Psoas muscle (tissue), 8 donors: Measurements from ENCODE around the gene PIR. TPM values are rescaled to one million over a fixed set of nuclear protein-coding genes. Genes with fewer than 3 reads are reported as not detected.

ENCODE experiments used
- ATAC-seq, 4 donors: fragments of 200-7000 bp; cut with Tn5 transposase; one replicate each; pipeline ENCODE4 v1.9.1; 2020; ENCODE audit warnings: moderate library complexity in 3 of 4, mild to moderate bottlenecking in 2 of 4
- DNase-seq, 2 donors: peaks; one replicate each; pipeline ENCODE4 v3.0.0-alpha.2; 2020
- H3K27ac ChIP-seq: fragments of 200-600 bp; one replicate; pipeline ENCODE4 v1.8.0; 2022
- H3K27me3 ChIP-seq, 3 donors: fragments of 200-600 bp in 1 of 3; one replicate each; pipeline versions ENCODE4 v1.6.1 to v1.8.0; 2013 to 2022; ENCODE audit warnings: low read length in 2 of 3, mild to moderate bottlenecking in 2 of 3, moderate library complexity in 1 of 3; ENCODE audit not compliant: insufficient read depth in 3 of 3
- H3K36me3 ChIP-seq, 2 donors: fragments of 200-600 bp in 1 of 2; one replicate each; pipeline versions ENCODE4 v1.6.1 to v1.8.0; 2013 to 2022; ENCODE audit warnings: low read depth in 1 of 2, mild to moderate bottlenecking in 1 of 2, moderate library complexity in 1 of 2; ENCODE audit not compliant: insufficient read depth in 1 of 2
- H3K4me1 ChIP-seq: fragments of 200-600 bp; one replicate; pipeline ENCODE4 v1.8.0; 2022
- H3K4me3 ChIP-seq: fragments of 200-600 bp; one replicate; pipeline ENCODE4 v1.8.0; 2022; ENCODE audit warnings: mild to moderate bottlenecking
- H3K9me3 ChIP-seq: fragments of 200-600 bp; one replicate; pipeline ENCODE4 v1.8.0; 2022
- WGBS, 3 donors: extraction: QIAGEN DNeasy Blood & Tissue Kit; methylation state at CpG; one replicate each; pipeline versions ENCODE4 v1.1.6 to v1.1.7; 2013; 5-methylcytosine and 5-hydroxymethylcytosine counted together
- intact Hi-C, 2 donors: fragments of 100-400 bp; cut with DNase I; formaldehyde crosslinking; loops; one replicate each; pipeline versions ENCODE4 v1.11.0 to v1.14.2; 2022
- polyA plus RNA-seq, 3 donors: library from polyadenylated mRNA; stranded (reverse); fragments of 200-250 nt; gene quantifications; one replicate each; pipeline ENCODE4 v1.2.3, GENCODE V29; 2013
- total RNA-seq, 4 donors: library from RNA; stranded (reverse); fragmentation: NEBNext Ultra II Directional in 2 of 4; extraction: Animal tissue kit (Norgen Biotek cat#: 25700) in 2 of 4; gene quantifications; one replicate each; pipeline versions ENCODE4 v1.2.1 to v1.2.4, GENCODE V29; 2021 to 2023
- TF ChIP-seq, protein P1 (sequence below): fragments of 200-600 bp; IDR thresholded peaks from one replicate; pipeline ENCODE4 v1.8.0; 2022; ENCODE audit warnings: antibody characterized with exemption
- donor health status: healthy with polysubstance abuse.
- donor health status: DM: no; HTN: no; CAD: no; lungs with moderate emphysema.
- donor health status: Bipolar disorder and iron deficiency.
- donor health status: healthy.
- donor health status: DM: yes; HTN: yes; CAD: no.
- donor health status: DM: no; HTN: no; CAD: no.
- donor health status: DM: no; HTN: no; CAD: no.
- donor health status: DM: yes; HTN: yes; CAD: no.

PIR gene
- total and polyA plus RNA-seq, 7 donors = 9.6 to 25.1 (median 14.3) TPM

DNA sequence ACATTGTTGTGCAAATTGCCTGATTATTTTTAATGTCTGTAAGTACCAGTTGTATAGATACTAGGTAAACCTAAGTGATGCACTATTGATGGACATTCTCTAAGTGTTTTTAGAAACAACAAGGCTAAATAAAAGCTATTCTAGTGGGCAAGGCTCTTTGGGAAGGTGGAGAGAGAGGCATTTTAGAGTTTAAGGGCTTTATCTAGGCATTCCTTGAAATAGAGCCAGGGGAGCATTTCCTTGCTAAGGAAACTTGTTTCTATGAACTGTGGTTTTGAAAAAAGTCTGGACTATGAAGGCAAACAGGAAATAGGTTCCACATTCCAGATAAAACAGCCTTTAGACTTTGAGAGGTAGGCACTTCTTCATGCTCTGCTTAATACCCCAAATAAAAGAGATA is 31.3 kb upstream of the PIR start:
- Histone ChIP-seq H3K27ac (no peak overlapping the region), H3K4me3 (no peak overlapping the region), H3K9me3 (no peaks in the 10 kb centered on the region), H3K27me3 (peaks cover 0 to 10% (median 0%) of the 10 kb centered on the region in 3 donors), H3K36me3 (no peaks in the 10 kb centered on the region), H3K4me1 (no peaks in the 10 kb centered on the region)
- ATAC-seq = no peak
- TF ChIP-seq, protein P1, sequence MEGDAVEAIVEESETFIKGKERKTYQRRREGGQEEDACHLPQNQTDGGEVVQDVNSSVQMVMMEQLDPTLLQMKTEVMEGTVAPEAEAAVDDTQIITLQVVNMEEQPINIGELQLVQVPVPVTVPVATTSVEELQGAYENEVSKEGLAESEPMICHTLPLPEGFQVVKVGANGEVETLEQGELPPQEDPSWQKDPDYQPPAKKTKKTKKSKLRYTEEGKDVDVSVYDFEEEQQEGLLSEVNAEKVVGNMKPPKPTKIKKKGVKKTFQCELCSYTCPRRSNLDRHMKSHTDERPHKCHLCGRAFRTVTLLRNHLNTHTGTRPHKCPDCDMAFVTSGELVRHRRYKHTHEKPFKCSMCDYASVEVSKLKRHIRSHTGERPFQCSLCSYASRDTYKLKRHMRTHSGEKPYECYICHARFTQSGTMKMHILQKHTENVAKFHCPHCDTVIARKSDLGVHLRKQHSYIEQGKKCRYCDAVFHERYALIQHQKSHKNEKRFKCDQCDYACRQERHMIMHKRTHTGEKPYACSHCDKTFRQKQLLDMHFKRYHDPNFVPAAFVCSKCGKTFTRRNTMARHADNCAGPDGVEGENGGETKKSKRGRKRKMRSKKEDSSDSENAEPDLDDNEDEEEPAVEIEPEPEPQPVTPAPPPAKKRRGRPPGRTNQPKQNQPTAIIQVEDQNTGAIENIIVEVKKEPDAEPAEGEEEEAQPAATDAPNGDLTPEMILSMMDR = no peak
- no peak for DNase-seq
- intact Hi-C loops = no loop called here

DNA sequence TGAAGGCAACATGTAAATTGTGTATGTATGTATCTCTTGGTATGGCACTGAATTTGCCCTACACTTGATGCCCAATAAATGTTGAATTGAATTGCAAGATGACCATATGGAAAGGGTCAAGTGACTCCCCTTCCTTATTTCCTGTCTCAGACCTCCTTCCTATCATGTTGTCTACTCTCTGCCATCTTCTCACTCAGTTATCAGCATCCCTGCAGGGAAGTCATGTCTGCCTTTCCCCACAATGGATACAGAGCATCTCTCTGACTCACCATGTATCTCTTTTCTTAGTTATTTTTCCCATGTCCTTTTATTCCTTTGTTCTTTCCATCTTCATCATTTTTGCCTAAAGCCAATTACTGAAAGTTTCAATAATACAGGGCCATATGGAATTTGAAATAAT is 30.0 kb upstream of the PIR start:
- H3K27ac ChIP-seq = no peak overlapping the region
- H3K9me3 ChIP-seq = no peaks in the 10 kb centered on the region
- no peak for ATAC-seq
- no peak overlapping the region for H3K4me3 ChIP-seq
- TF ChIP-seq, protein P1 = no peak
- H3K27me3 ChIP-seq = peaks cover 0 to 10% (median 0%) of the 10 kb centered on the region in 3 donors
- H3K4me1 ChIP-seq = no peaks in the 10 kb centered on the region
- no peak for DNase-seq
- no peaks in the 10 kb centered on the region for H3K36me3 ChIP-seq
- intact Hi-C loops = no loop called here

DNA sequence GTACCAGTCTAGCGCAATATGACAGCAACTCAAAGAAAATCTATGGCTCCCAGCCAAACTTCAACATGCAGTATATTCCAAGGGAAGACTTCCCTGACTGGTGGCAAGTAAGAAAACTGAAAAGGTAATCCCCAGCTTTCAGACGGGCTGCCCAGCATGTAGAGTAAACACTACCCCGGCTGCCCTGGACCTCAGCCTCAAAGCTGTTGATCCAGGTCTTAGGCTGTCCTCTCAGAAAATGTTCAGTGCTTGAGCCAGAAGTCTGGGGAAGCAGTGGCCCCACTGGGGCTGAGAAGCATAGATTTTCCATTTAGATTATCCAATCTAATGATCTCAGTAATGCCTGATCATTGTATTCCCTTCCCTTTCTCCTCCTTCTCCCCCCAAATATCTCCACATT is 29.3 kb upstream of the PIR start:
- WGBS, 3 donors = 73 to 88% (median 77%) methylated on average over 3 of the region's 3 CpGs
- DNase-seq = no peak
- H3K4me1 ChIP-seq = no peaks in the 10 kb centered on the region
- TF ChIP-seq, protein P1 = no peak
- H3K36me3 ChIP-seq = no peaks in the 10 kb centered on the region
- no peak for ATAC-seq
- no peaks in the 10 kb centered on the region for H3K9me3 ChIP-seq
- no peak overlapping the region for H3K27ac ChIP-seq
- intact Hi-C loops = no loop called here
- H3K4me3 ChIP-seq = no peak overlapping the region
- peaks cover 0 to 10% (median 0%) of the 10 kb centered on the region in 3 donors for H3K27me3 ChIP-seq

DNA sequence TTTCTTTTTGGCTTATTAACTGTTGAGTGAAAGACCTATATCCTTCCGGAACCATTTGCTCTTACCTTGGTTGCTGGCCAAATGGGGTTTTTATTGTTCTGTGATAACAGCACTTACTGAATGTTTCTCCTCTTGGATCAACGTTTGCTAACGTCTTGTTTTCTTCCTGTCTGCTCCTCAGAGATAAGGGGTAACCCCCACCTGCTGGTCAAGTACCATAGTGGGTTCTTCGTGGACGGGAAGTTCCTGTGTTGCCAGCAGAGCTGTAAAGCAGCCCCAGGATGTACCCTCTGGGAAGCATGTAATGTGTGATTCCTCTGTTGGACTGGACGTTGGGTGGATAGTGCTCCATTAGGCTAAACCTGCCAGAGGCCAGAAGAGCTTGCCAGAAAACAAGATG is 22.8 kb upstream of the PIR start:
- peaks cover 0 to under 1% (median 0%) of the 10 kb centered on the region in 3 donors for H3K27me3 ChIP-seq
- no peaks in the 10 kb centered on the region for H3K36me3 ChIP-seq
- H3K27ac ChIP-seq = no peak overlapping the region
- intact Hi-C loops = no loop called here
- 16 to 21% (median 18%) methylated on average over 6 of the region's 6 CpGs for WGBS, 3 donors
- TF ChIP-seq, protein P1 = no peak
- no peaks in the 10 kb centered on the region for H3K4me1 ChIP-seq
- H3K4me3 ChIP-seq = no peak overlapping the region
- no peaks in the 10 kb centered on the region for H3K9me3 ChIP-seq
- no peak for DNase-seq
- ATAC-seq = no peak

DNA sequence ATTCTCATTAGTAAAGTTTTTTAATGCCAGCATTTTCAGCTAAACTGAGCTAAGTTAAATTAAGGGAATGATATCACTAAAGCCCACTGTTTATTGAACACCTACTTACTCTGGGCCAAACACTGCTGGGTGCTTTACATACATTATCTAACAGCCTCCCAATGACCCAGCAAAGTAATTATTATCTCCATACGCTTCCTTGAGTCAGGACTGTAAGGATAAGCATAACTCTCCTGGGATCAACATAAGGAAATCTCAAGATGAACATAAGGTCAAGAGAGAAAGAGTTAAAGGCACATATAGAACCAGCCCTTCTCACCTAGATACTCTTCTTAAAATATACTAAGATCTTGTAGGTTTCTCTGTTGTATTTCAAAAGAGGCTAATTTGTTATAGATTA is 21.1 kb upstream of the PIR start:
- intact Hi-C loops = no loop called here
- no peak overlapping the region for H3K4me3 ChIP-seq
- H3K36me3 ChIP-seq = no peaks in the 10 kb centered on the region
- DNase-seq (no peak), ATAC-seq (no peak)
- H3K9me3 ChIP-seq = no peaks in the 10 kb centered on the region
- H3K27me3 ChIP-seq = peaks cover 0 to 5% (median 0%) of the 10 kb centered on the region in 3 donors
- H3K27ac ChIP-seq = no peak overlapping the region
- H3K4me1 ChIP-seq = no peaks in the 10 kb centered on the region
- TF ChIP-seq, protein P1 = no peak
- 73 to 98% (median 88%) methylated on average over 1 of the region's 1 CpG for WGBS, 3 donors
